ENCODE measurements around the gene COL16A1. TPM values are rescaled to one million over a fixed set of nuclear protein-coding genes. Genes with fewer than 3 reads are reported as not detected.
A peak's percentile ranks its signal among the peaks of the same experiment; 100 is the strongest.

The COL16A1 gene
- total RNA-seq, 2 experiments from 2014 or later, result 0.09 TPM; not detected in 1

- H3K27ac Mint-ChIP-seq, result no peak overlapping the region
- intact Hi-C loops (cut with DNase I, micrococcal nuclease), result loop anchor here (1.0 kb wide), 2 partner anchors 44 to 81 kb away; no protein-coding TSS in a partner anchor
- ATAC-seq, result peak; percentile 91
- ChIA-PET CTCF (interaction anchor here (0.6 to 2.4 kb wide), 25 partner anchors 10 to 623 kb away, joined by 3 to 19 read pairs (median 4); no protein-coding TSS in a partner anchor), POLR2A (interaction anchor here (0.6 to 1.0 kb wide), 2 partner anchors 8 to 43 kb away, joined by 3 read pairs; no protein-coding TSS in a partner anchor)
- no peaks in the 10 kb centered on the region for H3K36me3 Mint-ChIP-seq (ENCODE audit: low read depth)
- DNase-seq, result peak; percentile 80
- H3K27me3 Mint-ChIP-seq, result no peaks in the 10 kb centered on the region
- no peaks in the 10 kb centered on the region for H3K9me3 Mint-ChIP-seq (ENCODE audit: low read depth)
- peaks cover 5% of the 10 kb centered on the region for H3K4me1 Mint-ChIP-seq
- no peak overlapping the region for H3K4me3 Mint-ChIP-seq
Observed at GRCh38 chr1:31745096-31745945, 41.5 kb upstream of the COL16A1 start.

- CTCF ChIA-PET, result interaction anchor here (0.6 to 2.4 kb wide), 6 partner anchors 28 to 396 kb away, joined by 3 to 19 read pairs (median 6); no protein-coding TSS in a partner anchor
Observed at GRCh38 chr1:31744165-31744888, 40.5 kb upstream of the COL16A1 start.

GRCh38 chr1:31742462-31743212 lies 38.8 kb upstream of the COL16A1 start:
- POLR2A ChIA-PET, result no interaction called here
- no peak overlapping the region for H3K4me3 Mint-ChIP-seq
- H3K27ac Mint-ChIP-seq, result no peak overlapping the region
- H3K9me3 Mint-ChIP-seq (ENCODE audit: low read depth), result no peaks in the 10 kb centered on the region
- CTCF ChIA-PET, result interaction anchor here (0.5 kb wide), 1 partner anchor 33 kb away, joined by 3 read pairs; no protein-coding TSS in a partner anchor
- intact Hi-C loops (cut with DNase I, micrococcal nuclease), result no loop called here
- no peaks in the 10 kb centered on the region for H3K36me3 Mint-ChIP-seq (ENCODE audit: low read depth)
- peaks cover 14% of the 10 kb centered on the region for H3K4me1 Mint-ChIP-seq
- H3K27me3 Mint-ChIP-seq, result no peaks in the 10 kb centered on the region
- ATAC-seq, result no peak
- DNase-seq, result no peak

More at GRCh38 chr1:31744165-31744888, 40.5 kb upstream of the COL16A1 start:
- ATAC-seq, result no peak
- no peak for DNase-seq
- no peaks in the 10 kb centered on the region for H3K27me3 Mint-ChIP-seq
- intact Hi-C loops (cut with DNase I, micrococcal nuclease), result no loop called here
- no peak overlapping the region for H3K27ac Mint-ChIP-seq
- no peak overlapping the region for H3K4me3 Mint-ChIP-seq
- H3K4me1 Mint-ChIP-seq, result peaks cover 10% of the 10 kb centered on the region
- no peaks in the 10 kb centered on the region for H3K9me3 Mint-ChIP-seq (ENCODE audit: low read depth)
- POLR2A ChIA-PET, result interaction anchor here (0.6 kb wide), 1 partner anchor 9 kb away, joined by 3 read pairs; no protein-coding TSS in a partner anchor
- H3K36me3 Mint-ChIP-seq (ENCODE audit: low read depth), result no peaks in the 10 kb centered on the region

- DNase-seq (peak; percentile 74), ATAC-seq (peak; percentile 90)
- no peak overlapping the region for H3K4me3 Mint-ChIP-seq
- intact Hi-C loops (cut with DNase I, micrococcal nuclease), result no loop called here
- no peaks in the 10 kb centered on the region for H3K36me3 Mint-ChIP-seq (ENCODE audit: low read depth)
- POLR2A ChIA-PET, result no interaction called here
- no peaks in the 10 kb centered on the region for H3K9me3 Mint-ChIP-seq (ENCODE audit: low read depth)
- peaks cover 23% of the 10 kb centered on the region for H3K4me1 Mint-ChIP-seq
- no peaks in the 10 kb centered on the region for H3K27me3 Mint-ChIP-seq
- CTCF ChIA-PET, result no interaction called here
- H3K27ac Mint-ChIP-seq, result no peak overlapping the region
Observed at GRCh38 chr1:31739346-31739745, 35.5 kb upstream of the COL16A1 start.

GRCh38 chr1:31736675-31737074 lies 32.9 kb upstream of the COL16A1 start:
- intact Hi-C loops (cut with DNase I, micrococcal nuclease), result no loop called here
- CTCF ChIA-PET, result no interaction called here
- peak; percentile 26 for ATAC-seq

GRCh38 chr1:31735571-31735970 lies 31.8 kb upstream of the COL16A1 start:
- DNase-seq (no peak), ATAC-seq (no peak)
- H3K27me3 Mint-ChIP-seq, result no peaks in the 10 kb centered on the region
- POLR2A ChIA-PET, result no interaction called here
- H3K36me3 Mint-ChIP-seq (ENCODE audit: low read depth), result no peaks in the 10 kb centered on the region
- no peak overlapping the region for H3K4me3 Mint-ChIP-seq
- no peaks in the 10 kb centered on the region for H3K9me3 Mint-ChIP-seq (ENCODE audit: low read depth)
- intact Hi-C loops (cut with DNase I, micrococcal nuclease), result no loop called here
- H3K27ac Mint-ChIP-seq, result no peak overlapping the region
- CTCF ChIA-PET, result interaction anchor here (1.1 kb wide), 1 partner anchor 10 kb away, joined by 4 read pairs; no protein-coding TSS in a partner anchor
- peaks cover 23% of the 10 kb centered on the region for H3K4me1 Mint-ChIP-seq

More at GRCh38 chr1:31736675-31737074, 32.9 kb upstream of the COL16A1 start:
- H3K36me3 Mint-ChIP-seq (ENCODE audit: low read depth), result no peaks in the 10 kb centered on the region
- H3K27ac Mint-ChIP-seq, result no peak overlapping the region
- no peak overlapping the region for H3K4me3 Mint-ChIP-seq
- no peaks in the 10 kb centered on the region for H3K9me3 Mint-ChIP-seq (ENCODE audit: low read depth)
- no peaks in the 10 kb centered on the region for H3K27me3 Mint-ChIP-seq
- DNase-seq, result peak; percentile 53
- H3K4me1 Mint-ChIP-seq, result peaks cover 23% of the 10 kb centered on the region
- POLR2A ChIA-PET, result no interaction called here

GRCh38 chr1:31734582-31735107 lies 30.8 kb upstream of the COL16A1 start:
- ChIA-PET POLR2A (interaction anchor here (0.7 kb wide), 1 partner anchor 21 kb away, joined by 4 read pairs; no protein-coding TSS in a partner anchor), CTCF (interaction anchor here (0.6 to 1.1 kb wide), 4 partner anchors 11 to 154 kb away, joined by 3 to 4 read pairs (median 3); no protein-coding TSS in a partner anchor)
- no peak overlapping the region for H3K27ac Mint-ChIP-seq
- H3K9me3 Mint-ChIP-seq (ENCODE audit: low read depth), result no peaks in the 10 kb centered on the region
- DNase-seq (no peak), ATAC-seq (no peak)
- no peaks in the 10 kb centered on the region for H3K27me3 Mint-ChIP-seq
- H3K4me3 Mint-ChIP-seq, result no peak overlapping the region
- peaks cover 21% of the 10 kb centered on the region for H3K4me1 Mint-ChIP-seq
- intact Hi-C loops (cut with DNase I, micrococcal nuclease), result no loop called here
- no peaks in the 10 kb centered on the region for H3K36me3 Mint-ChIP-seq (ENCODE audit: low read depth)

- DNase-seq (no peak), ATAC-seq (no peak)
- peaks cover 14% of the 10 kb centered on the region for H3K4me1 Mint-ChIP-seq
- ChIA-PET CTCF (interaction anchor here (1.1 kb wide), 1 partner anchor 95 kb away, joined by 3 read pairs; no protein-coding TSS in a partner anchor), POLR2A (no interaction called here)
- intact Hi-C loops (cut with DNase I, micrococcal nuclease), result no loop called here
- H3K9me3 Mint-ChIP-seq (ENCODE audit: low read depth), result no peaks in the 10 kb centered on the region
- no peaks in the 10 kb centered on the region for H3K27me3 Mint-ChIP-seq
- H3K36me3 Mint-ChIP-seq (ENCODE audit: low read depth), result no peaks in the 10 kb centered on the region
- H3K4me3 Mint-ChIP-seq, result no peak overlapping the region
- H3K27ac Mint-ChIP-seq, result no peak overlapping the region
Observed at GRCh38 chr1:31733389-31734219, 29.8 kb upstream of the COL16A1 start.

- intact Hi-C loops (cut with DNase I, micrococcal nuclease), result no loop called here
- no peaks in the 10 kb centered on the region for H3K36me3 Mint-ChIP-seq (ENCODE audit: low read depth)
- no peak overlapping the region for H3K27ac Mint-ChIP-seq
- ATAC-seq (no peak), DNase-seq (no peak)
- no peaks in the 10 kb centered on the region for H3K9me3 Mint-ChIP-seq (ENCODE audit: low read depth)
- H3K4me3 Mint-ChIP-seq, result no peak overlapping the region
- peaks cover 14% of the 10 kb centered on the region for H3K4me1 Mint-ChIP-seq
- H3K27me3 Mint-ChIP-seq, result no peaks in the 10 kb centered on the region
- CTCF ChIA-PET, result no interaction called here
- POLR2A ChIA-PET, result interaction anchor here (0.5 kb wide), 1 partner anchor 382 kb away, joined by 3 read pairs; no protein-coding TSS in a partner anchor
Observed at GRCh38 chr1:31732751-31733289, 29.0 kb upstream of the COL16A1 start.

GRCh38 chr1:31732343-31732742 lies 28.5 kb upstream of the COL16A1 start:
- H3K4me3 Mint-ChIP-seq, result no peak overlapping the region
- ATAC-seq (no peak), DNase-seq (no peak)
- H3K27ac Mint-ChIP-seq, result no peak overlapping the region
- POLR2A ChIA-PET, result interaction anchor here (0.5 kb wide), 1 partner anchor 382 kb away, joined by 3 read pairs; no protein-coding TSS in a partner anchor
- no peaks in the 10 kb centered on the region for H3K9me3 Mint-ChIP-seq (ENCODE audit: low read depth)
- peaks cover 14% of the 10 kb centered on the region for H3K4me1 Mint-ChIP-seq
- no peaks in the 10 kb centered on the region for H3K36me3 Mint-ChIP-seq (ENCODE audit: low read depth)
- intact Hi-C loops (cut with DNase I, micrococcal nuclease), result no loop called here
- no peaks in the 10 kb centered on the region for H3K27me3 Mint-ChIP-seq
- CTCF ChIA-PET, result interaction anchor here (1.6 kb wide), 1 partner anchor 29 kb away, joined by 4 read pairs; no protein-coding TSS in a partner anchor

All from activated CD4-positive, alpha-beta T cell treated with anti-CD3 and anti-CD28 coated beads for 36 hours (primary cell).